ENCODE measurements around the gene FOXM1. TPM values are rescaled to one million over a fixed set of nuclear protein-coding genes. Genes with fewer than 3 reads are reported as not detected.

FOXM1 gene
- total RNA-seq, 2 donors from 2014 or later, result 0.52 TPM; not detected in 1

DNA sequence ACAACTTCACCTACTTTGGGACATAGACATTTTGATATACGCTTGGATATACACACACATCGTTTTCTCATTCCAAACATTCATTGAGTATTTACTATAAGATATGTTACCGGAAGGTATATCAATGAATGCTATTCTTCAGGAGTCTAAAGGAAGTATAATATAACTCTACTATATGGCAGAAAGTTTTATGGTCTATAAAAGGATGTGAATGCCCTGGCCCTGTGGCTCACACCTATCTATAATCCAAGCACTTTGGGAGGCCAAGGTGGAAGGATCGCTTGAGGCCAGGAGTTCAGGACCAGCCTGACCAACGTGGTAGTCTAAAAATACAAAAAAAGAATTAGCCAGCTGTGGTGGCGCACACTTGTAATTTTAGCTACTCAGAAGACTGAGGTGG is 47.7 kb downstream of the FOXM1 start:
- no peak overlapping the region for H3K4me3 ChIP-seq
- H3K27me3 ChIP-seq, result no peaks in the 10 kb centered on the region
- intact Hi-C loops (cut with DNase I), result no loop called here
- peaks cover under 1% of the 10 kb centered on the region for H3K4me1 ChIP-seq
- WGBS, 2 donors, result 92 to 93% methylated on average over 6 of the region's 6 CpGs
- peaks cover 0 to 15% of the 10 kb centered on the region in 2 donors for H3K36me3 ChIP-seq (replicated peaks in 1 of 2; ENCODE audit: insufficient read depth in 1 of 2, low read depth in 2 of 2)
- no peak overlapping the region for H3K27ac ChIP-seq
- no peaks in the 10 kb centered on the region for H3K9me3 ChIP-seq
- ATAC-seq, result no peak
- TF ChIP-seq, protein P1, sequence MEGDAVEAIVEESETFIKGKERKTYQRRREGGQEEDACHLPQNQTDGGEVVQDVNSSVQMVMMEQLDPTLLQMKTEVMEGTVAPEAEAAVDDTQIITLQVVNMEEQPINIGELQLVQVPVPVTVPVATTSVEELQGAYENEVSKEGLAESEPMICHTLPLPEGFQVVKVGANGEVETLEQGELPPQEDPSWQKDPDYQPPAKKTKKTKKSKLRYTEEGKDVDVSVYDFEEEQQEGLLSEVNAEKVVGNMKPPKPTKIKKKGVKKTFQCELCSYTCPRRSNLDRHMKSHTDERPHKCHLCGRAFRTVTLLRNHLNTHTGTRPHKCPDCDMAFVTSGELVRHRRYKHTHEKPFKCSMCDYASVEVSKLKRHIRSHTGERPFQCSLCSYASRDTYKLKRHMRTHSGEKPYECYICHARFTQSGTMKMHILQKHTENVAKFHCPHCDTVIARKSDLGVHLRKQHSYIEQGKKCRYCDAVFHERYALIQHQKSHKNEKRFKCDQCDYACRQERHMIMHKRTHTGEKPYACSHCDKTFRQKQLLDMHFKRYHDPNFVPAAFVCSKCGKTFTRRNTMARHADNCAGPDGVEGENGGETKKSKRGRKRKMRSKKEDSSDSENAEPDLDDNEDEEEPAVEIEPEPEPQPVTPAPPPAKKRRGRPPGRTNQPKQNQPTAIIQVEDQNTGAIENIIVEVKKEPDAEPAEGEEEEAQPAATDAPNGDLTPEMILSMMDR (IDR thresholded peaks at IDR 0.05), result no peak
- no peak for TF ChIP-seq POLR2A (IDR thresholded peaks at IDR 0.05)
- no peak for DNase-seq

DNA sequence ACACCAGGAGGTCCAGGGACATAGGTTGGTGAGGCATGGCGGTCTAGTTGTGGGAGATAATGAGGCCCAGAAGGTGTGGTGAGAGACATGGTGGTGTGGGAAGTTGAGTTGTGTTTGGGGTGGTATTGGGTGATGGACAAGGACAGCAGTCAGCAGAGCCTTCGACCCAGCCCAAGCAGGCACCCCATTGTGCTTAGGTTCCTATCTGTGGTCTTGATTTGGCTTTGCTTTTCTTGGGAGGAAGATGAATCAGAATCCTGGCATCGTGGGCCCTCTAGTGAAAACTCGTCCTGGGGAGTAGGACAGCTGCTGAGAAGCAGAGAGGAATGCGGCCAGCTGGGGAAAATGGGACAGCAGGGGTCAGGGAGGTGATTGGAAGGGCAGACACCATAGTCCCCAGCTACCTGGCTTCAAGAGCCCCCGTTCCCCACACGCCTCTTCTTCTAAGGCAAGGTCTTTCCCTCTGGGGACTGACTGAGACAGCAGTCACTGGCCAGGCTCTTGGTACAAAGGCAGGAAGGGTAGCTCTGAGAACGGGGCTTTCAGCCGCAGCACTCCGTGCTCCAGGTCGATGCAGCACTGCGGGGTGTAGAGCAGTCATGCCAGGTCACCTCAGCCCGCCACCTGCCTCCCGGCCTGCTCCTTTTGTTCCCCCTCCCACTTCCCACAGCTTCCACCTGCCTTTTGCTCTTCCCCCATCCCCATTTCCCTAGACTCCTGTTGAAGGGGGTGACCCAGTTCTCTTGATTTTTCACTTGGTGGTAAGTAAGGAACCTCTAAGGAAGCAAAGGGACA is 50.1 kb downstream of the FOXM1 start:
- H3K27me3 ChIP-seq, result no peaks in the 10 kb centered on the region

DNA sequence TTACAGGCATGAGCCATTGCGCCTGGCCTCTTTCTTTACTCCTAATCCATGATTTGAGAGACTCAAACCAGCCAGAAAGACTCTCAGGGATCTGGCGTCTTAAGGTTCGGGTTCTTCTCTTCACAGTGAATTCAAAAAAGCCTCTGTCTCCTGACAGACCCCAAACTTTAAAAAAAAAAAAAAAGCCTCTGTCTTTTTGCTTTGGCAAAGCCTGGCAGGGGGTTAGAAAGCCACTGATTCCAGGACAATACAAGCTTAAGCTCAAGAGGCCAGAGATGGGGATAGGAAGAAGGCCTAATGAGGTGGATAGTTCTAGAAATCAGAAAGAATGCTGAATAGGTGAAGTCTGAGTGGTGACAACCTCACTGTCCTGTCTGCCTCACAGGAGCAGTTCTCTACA is 50.9 kb downstream of the FOXM1 start:
- Histone ChIP-seq H3K36me3 (replicated peaks in 1 of 2; ENCODE audit: insufficient read depth in 1 of 2, low read depth in 2 of 2) (peaks cover 12 to 40% of the 10 kb centered on the region in 2 donors), H3K4me3 (no peak overlapping the region), H3K27ac (no peak overlapping the region), H3K9me3 (no peaks in the 10 kb centered on the region), H3K27me3 (no peaks in the 10 kb centered on the region), H3K4me1 (no peaks in the 10 kb centered on the region)
- TF ChIP-seq POLR2A (IDR thresholded peaks at IDR 0.05), result no peak
- DNase-seq, result no peak
- 92 to 98% methylated on average over 3 of the region's 3 CpGs for WGBS, 2 donors
- ATAC-seq, result no peak
- intact Hi-C loops (cut with DNase I), result no loop called here

More for the DNA sequence above, 50.1 kb downstream of the FOXM1 start:
- DNase-seq (no peak), ATAC-seq (no peak)
- H3K27ac ChIP-seq, result no peak overlapping the region
- H3K36me3 ChIP-seq (replicated peaks in 1 of 2; ENCODE audit: insufficient read depth in 1 of 2, low read depth in 2 of 2), result peaks cover 11 to 33% of the 10 kb centered on the region in 2 donors
- no peak for TF ChIP-seq POLR2A (IDR thresholded peaks at IDR 0.05)
- TF ChIP-seq, protein P1 (IDR thresholded peaks at IDR 0.05), result no peak
- WGBS, 2 donors, result 89 to 91% methylated on average over 14 of the region's 14 CpGs
- intact Hi-C loops (cut with DNase I), result no loop called here
- H3K4me1 ChIP-seq, result no peaks in the 10 kb centered on the region
- H3K9me3 ChIP-seq, result no peaks in the 10 kb centered on the region
- H3K4me3 ChIP-seq, result no peak overlapping the region

DNA sequence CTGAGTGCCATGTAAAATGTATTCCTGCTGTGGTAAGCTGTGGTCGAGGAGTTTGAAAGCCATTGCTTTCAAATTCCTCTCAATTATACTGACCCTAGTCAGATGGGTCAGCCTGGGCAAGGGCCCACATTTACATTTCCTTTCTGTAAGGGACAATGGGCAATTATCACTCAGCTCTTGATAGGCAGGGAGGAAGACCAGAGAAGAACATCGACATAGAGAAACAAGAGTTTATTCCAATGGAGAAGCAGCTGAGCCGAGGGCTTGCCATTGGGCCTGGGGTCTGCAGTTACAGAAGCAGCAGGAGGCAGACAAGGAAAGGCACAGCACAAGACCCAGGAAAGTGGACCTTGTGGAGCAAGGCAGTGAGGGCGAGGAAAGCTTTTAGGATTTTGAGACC is 51.8 kb downstream of the FOXM1 start:
- ATAC-seq (no peak), DNase-seq (no peak)
- H3K9me3 ChIP-seq, result no peaks in the 10 kb centered on the region
- H3K4me3 ChIP-seq, result no peak overlapping the region
- H3K36me3 ChIP-seq (replicated peaks in 1 of 2; ENCODE audit: insufficient read depth in 1 of 2, low read depth in 2 of 2), result peaks cover 13 to 40% of the 10 kb centered on the region in 2 donors
- WGBS, 2 donors, result 74 to 83% methylated on average over 4 of the region's 4 CpGs
- no peak overlapping the region for H3K27ac ChIP-seq
- no peak for TF ChIP-seq POLR2A (IDR thresholded peaks at IDR 0.05)
- TF ChIP-seq, protein P1 (IDR thresholded peaks at IDR 0.05), result no peak
- no peaks in the 10 kb centered on the region for H3K4me1 ChIP-seq
- no peaks in the 10 kb centered on the region for H3K27me3 ChIP-seq
- intact Hi-C loops (cut with DNase I), result no loop called here

DNA sequence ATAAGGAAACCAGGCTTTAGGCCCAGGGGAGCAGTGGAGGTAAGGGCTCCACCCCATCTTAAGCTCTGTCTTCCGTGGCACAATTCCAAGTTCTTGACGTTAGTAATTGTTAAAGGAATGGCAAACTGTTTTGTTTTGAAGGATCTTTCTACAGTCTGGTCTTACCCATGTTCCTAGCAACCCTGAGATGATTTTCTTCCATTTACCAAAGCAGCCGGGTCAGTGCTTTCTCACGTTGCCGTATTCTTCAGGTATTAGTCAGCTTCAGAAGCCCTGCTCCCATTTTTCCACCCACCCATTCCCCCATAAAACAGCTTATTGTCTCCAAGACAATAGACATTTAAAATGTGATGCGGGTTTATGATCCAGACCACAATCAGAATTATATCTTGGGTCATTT is 52.4 kb downstream of the FOXM1 start:
- intact Hi-C loops (cut with DNase I), result no loop called here
- DNase-seq (no peak), ATAC-seq (no peak)
- Histone ChIP-seq H3K36me3 (replicated peaks in 1 of 2; ENCODE audit: insufficient read depth in 1 of 2, low read depth in 2 of 2) (peaks cover 16 to 40% of the 10 kb centered on the region in 2 donors), H3K27ac (no peak overlapping the region), H3K4me1 (no peaks in the 10 kb centered on the region), H3K27me3 (no peaks in the 10 kb centered on the region), H3K4me3 (no peak overlapping the region), H3K9me3 (no peaks in the 10 kb centered on the region)
- WGBS, 2 donors, result 79 to 87% methylated on average over 6 of the region's 6 CpGs
- TF ChIP-seq POLR2A (IDR thresholded peaks at IDR 0.05), result no peak
- TF ChIP-seq, protein P1 (IDR thresholded peaks at IDR 0.05), result no peak
